ENCODE data around the gene MYH6.
"Not testable (repeated sequence)": the region's sequence is repeated elsewhere in the genome, so short reads cannot be mapped to it uniquely, and the experiment has no call there.

Gene MYH6

DNA sequence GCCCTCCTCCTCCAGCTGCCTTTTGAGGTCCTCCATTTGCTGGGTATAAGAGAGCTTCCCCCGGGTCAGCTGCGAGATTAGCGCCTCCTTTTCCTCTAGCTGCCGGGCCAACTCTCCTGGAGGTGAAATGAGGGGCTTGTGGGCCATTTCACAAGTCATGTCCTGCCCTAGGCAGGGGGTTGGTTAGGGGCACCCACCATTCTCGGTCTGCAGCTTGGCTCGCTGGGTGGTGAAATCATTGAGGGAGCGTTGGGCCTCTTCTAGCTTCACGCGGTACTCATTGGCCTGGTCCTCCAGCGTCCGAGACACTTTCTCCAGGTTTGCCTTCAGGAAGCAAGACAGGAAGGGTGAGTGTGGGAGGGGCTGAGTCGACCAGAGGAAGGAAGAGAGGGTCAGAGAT lies 18.7 kb downstream of the MYH6 start:
- DNase-seq: no peak

DNA sequence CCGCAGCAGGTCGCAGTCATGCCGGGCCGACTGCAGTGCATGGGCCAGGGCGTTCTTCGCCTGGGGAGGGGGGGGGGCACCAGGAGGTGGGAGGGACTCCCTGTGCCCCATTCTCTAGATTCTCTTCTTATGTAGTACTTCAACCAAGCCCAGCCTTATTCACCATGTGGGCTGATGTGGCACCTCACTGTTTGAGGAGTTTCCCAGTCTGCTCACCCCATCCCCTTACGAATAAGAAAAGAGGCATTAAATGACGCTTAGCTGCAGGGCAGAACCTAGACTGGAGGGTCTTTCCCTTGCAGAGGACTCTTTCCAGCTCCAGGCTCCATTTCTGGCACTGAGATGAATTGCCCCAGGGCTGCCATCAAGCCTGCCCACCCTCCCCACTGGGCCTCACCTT lies 19.1 kb downstream of the MYH6 start:
- DNase-seq: no peak

DNA sequence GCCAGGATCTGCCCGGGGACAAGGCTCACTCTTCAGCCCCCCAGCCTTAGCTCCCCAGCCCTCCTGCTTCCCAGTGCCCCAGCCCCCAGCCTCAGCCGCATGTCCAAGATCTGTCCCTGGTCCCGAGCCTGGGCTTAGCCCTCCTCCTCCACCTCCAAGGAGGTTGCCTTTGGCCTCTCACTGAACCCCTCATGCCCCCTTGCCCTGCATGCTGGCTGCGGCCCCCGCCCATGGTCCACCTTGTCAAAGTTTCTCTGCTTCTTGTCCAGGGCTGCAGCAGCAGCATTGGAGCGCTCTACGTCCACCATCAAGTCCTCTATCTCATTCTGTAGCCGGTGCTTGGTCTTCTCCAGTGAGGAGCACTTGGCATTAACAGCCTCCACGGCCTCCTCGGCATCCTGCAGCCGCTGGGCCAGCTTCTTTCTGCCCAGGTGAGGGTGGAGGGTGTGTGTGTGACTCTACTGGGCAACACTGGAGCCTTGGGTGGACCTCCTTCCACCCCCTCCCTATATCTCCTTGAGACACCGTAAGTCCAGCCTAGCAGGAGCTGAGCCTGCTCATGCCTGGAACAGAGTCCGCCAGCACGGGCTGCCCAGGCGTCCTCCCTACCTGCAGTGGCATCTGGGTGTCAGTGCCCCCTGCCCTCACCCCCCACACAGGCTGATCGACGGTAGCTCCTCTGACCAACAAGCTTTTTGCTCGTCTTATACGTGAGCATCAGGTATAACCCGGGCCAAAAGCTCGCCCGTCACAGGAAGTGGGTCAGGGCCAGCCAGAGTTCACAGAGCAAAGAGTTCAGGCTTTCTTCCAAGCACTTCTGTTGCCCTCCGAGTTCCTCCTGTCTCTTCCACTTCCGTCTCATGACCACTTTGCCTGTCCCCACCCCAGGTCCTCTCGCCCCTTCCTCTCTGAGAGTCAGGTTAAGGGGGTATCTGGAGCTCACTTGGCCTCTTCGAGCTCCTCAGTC lies 19.9 kb downstream of the MYH6 start:
- no peak for DNase-seq

DNA sequence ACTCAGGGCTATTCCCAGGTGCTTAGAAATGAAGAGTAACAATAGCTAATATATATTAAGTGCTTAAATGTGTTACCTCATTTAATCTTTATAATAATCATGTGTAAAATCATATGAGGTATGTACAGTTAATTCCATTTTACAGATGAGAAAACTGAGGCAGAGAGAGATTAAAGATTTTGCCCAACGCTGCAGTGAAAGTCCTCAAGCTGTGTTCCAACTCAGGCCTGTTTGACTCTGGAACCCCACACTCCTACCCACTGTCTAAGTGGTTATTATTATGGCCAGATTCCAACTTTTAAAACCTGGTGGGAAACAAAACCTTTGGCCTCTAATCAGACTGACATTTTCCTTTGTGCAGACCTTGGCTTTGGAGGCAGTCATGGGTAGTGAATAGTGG lies 21.1 kb downstream of the MYH6 start:
- no peak for DNase-seq

DNA sequence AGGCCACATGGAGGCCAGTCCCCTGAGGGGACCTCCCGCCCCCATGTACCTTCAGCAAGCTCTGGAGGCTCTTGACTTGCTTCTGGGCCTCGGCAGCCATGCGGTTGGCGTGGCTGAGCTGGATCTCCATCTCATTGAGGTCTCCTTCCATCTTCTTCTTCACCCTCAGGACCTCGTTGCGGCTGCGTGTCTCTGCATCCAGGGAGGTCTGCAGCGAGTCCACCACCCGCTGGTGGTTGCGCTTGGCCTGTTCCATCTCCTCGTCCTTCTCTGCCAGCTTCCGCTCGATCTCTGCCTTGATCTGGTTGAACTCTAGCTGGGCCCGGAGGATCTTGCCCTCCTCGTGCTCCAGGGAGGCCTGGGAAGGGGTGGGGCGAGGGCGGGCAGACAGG lies 21.8 kb downstream of the MYH6 start:
- not testable (repeated sequence) for DNase-seq

DNA sequence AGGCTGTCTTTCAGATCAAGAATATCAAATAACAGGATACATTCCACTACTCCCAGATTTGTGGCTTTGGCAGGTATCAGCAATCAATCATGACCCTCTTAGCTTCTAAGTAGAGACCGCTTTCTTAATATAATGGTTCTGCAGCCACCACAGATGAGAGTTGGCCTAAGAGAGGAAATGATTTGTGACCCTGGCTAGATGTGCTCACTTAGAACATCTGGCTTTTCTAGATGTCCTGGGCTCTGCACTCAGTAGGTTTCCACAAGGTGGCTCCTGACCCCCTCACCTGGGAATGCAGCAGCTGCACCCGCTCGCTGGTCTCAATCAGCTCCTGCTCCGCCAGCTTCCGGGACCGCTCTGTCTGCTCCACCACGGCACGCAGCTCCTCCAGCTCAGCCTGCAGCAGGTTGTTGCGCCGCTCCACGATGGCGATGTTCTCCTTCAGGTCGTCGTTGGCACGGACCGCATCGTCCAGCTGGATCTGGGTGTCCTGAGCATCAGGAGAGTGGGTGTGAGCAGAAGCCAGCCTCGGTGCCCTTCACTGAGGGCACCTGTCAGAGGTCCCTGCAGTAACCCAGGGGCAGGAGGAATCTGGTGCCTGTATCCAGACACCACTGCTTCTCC lies 22.3 kb downstream of the MYH6 start:
- DNase-seq: no peak

DNA sequence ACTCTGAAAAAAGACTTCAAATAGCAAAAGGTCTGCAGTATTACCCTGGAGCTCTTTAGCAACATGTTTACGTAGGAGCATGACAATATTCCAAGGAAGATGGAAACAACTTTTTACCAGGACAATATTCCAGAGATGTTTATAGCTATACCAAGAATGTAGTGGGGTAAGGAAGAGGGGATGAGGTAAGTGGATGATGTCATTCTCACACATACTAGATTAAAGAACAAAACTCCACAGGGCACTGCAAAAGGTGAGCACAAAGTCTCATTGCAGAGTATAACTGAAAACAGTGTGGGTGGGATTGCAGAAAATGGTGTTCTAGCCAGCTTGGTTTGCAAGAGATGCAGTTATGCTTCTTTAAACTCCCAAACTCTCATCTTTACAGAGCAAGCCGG lies 22.8 kb downstream of the MYH6 start:
- no peak for DNase-seq

DNA sequence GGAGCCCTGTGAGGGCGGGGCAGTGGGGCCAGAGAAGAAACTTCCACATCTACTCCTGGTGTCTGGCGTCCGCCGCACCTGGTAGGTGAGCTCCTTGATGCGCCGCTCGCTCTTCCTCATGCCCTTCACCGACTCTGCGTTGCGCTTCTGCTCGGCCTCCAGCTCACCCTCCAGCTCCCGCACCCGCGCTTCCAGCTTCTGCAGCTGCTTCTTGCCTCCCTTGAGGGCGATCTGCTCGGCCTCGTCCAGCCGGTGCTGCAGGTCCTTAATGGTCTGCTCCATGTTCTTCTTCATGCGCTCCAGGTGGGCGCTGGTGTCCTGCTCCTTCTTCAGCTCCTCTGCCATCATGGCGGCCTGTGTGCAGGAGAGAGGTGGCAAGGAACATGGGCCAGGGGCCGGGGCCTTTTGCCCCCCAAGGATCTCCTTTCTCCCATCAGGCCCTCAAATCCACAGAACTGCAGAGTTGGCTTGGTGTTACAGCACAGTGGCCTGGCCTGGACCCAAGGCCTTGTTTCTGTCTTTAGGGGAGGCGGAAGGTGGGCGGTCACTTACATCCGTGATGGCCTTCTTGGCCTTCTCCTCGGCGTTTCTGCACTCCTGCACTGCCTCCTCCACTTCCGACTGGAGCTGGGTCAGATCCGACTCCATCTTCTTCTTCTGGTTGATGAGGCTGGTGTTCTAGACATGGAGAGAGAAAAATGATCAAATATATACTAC lies 23.6 kb downstream of the MYH6 start:
- no peak for DNase-seq

DNA sequence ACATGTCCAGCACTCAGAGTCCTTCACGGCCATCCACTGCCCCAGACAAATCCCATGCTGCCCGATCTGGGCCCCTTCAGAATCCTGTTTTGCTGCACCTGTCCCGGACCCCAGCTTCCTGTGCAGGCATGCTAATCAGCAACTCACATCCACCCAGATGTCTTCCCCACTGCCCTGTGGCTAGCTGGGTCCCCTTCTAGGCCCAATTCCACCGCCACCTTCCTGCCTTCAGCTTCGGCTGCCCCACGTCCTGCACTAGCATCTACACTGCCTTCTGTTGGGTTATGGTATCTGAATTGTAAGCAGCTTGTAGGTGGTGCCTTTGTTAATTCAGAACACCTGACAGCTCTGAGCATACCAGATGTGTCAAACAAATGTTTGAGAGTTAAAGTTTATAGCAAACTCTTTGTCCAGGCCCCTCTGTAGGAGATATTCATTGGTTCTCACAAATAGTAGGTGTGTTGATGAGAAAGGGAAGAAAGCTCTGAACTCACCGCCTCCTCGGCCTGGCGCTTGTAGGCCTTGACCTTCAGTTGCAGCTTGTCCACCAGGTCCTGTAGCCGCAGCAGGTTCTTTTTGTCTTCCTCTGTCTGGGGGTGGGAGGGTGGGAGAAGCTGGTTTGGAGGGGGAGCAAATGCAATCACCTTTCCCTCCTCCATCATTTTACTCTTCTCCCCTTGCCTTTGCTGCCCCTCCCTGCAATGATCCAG lies 25.2 kb downstream of the MYH6 start:
- DNase-seq: no peak

DNA sequence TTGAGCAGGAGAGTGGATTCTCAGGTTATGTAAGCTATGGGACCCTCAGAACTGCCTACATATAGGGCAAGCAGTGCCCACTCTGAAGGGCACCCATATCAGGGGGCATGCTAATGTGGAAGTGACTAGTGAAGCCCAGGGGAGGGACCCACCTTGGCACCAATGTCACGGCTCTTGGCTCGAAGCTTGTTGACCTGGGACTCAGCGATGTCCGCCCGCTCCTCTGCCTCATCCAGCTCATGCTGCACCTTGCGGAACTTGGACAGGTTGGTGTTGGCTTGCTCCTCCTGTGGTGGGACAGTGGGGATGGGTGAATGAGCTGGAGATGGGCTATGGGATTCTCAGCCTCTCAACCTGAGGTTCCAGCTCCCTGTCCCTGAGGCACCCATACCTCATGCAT lies 25.8 kb downstream of the MYH6 start:
- no peak for DNase-seq

DNA sequence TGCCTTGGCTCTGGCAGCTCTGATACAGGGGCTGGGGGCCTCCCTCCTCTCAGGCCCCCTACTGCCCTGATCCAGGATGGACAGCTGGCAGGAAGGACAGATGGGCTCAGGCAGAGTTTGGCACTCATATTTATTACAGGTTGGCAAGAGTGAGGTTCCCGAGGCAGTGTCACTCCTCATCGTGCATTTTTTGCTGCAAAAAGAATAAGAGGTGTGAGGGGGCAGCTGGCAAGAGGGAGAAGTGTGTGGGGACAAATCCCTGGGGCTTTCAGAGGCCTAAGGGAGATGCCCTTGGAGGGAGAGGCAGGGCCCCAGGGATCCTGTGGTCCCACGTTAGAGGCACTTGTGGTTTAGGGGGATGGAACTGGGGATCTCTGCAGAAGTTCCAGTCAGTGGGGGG lies 26.2 kb downstream of the MYH6 start:
- DNase-seq: no peak

DNA sequence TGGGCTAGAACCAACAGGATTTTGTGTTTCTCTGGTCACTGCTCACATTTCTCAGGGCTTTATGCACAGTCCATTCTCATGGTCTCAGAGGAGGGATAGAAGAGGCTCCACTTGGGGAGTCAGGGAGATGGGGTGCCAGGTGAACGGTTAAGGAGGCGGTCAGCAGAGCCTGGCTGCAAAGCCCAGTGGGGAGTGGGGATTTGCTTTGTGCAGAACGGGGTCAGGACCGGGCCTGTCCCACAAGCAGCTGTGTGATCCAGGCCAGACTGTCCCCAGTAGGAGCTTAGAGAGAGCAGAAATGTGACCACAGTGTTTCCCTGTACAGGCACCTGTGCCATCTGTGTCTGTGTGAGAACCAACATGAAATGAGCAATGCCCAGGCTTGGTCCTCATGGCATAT lies 27.1 kb downstream of the MYH6 start:
- DNase-seq: no peak

DNA sequence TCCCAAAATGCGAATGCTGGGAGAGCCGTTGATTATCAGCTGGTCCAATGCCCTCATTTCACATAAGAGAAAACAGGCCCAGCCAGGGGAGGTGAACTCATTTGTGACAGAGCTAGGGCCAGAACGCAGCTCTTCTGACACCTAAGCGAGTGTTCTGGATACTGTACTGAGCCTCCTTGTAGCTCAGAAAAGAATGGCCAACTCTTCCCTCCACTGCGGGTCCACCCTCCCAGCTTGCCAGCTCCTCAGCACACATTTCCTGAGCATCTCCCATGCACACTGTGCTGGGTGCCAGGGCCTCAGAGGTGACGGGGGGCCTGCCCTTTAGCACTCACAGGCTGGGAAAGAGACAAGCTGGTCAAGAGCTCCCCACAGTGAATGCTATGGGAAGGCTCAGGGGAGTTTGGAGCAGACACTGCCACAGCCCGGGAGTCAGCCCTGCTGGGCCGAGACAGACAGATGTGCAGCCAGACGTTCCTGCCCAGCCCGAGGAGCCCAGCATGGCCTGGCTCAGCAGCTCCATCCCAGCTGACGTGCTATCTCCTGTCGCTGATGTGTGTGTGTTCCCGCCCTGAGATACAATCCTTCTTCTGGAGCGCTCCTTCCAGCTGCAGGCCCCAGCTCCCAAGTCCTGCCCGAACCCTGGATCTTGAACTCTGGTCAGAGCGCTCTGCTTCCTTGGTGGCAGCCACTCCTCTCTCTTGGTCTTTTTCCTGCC lies 27.7 kb downstream of the MYH6 start:
- no peak for DNase-seq

DNA sequence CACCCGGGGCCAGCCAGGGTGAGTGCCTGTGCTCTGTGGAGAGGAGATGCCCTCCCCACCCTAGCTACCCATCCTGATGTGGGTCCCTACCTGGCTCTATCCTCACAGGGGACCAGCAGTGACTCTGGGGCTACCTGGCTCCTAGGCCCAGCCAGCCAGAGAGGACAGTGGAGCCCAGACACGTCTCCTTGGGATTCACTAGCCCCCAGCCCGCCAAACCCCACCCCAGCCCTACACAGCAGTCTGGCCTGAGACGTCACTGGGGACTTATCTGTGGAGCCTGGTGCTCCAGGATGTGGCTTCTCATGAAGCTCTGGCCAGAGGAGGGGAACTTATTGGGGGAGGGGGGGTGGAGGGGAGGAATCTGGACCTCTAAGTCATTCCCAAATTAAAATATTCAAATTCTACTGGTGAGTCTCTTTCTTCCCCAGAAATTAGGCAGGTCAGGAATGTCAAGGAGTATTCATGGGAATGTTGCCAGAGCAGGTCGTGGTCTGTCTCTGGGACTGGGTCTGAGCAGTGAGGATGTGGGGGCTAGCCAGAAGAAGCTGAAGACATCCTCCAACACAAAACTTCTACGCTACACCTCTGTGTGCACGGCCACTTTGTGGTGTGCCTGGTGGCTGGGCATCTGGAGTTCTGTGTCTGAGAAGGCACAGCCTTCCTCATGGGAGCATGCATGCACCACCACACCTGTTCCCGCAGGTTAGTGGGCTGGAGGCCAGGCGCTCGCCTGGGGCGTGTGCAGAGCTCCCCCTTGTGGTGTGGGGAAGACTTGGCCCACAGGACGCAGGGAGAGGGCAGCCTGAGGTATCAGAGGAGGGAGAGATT lies 28.5 kb downstream of the MYH6 start:
- peak; percentile 29 to 67 for DNase-seq

DNA sequence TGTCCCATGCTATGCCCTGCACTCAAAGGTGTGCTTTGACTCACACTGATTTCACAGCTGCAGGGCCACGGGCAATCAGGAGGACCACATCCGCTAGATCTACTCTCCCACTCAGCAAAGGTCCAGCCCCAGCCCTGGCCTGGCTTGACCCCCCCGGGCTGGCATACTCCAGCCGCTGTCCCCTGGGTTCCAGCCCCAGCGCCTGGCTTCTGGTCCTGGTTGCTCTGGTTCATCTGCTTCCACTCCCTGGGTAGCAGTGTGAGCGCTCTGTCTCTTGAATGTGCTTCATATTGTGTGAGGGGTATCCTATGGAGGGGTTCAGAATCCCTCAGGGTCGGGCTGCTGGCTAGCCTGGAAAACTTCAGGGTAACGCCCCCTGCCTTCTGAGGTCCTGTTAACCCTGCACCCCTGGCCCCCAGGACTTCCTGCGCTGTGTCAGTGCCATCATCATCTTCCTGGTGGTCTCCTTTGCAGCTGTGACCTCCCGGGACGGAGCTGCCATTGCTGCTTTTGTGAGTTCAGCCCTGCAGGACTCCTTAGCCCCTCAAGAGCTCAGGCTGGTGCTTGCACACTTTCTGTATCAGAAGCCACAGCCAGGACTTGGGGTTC lies 29.4 kb downstream of the MYH6 start:
- no peak for DNase-seq

DNA sequence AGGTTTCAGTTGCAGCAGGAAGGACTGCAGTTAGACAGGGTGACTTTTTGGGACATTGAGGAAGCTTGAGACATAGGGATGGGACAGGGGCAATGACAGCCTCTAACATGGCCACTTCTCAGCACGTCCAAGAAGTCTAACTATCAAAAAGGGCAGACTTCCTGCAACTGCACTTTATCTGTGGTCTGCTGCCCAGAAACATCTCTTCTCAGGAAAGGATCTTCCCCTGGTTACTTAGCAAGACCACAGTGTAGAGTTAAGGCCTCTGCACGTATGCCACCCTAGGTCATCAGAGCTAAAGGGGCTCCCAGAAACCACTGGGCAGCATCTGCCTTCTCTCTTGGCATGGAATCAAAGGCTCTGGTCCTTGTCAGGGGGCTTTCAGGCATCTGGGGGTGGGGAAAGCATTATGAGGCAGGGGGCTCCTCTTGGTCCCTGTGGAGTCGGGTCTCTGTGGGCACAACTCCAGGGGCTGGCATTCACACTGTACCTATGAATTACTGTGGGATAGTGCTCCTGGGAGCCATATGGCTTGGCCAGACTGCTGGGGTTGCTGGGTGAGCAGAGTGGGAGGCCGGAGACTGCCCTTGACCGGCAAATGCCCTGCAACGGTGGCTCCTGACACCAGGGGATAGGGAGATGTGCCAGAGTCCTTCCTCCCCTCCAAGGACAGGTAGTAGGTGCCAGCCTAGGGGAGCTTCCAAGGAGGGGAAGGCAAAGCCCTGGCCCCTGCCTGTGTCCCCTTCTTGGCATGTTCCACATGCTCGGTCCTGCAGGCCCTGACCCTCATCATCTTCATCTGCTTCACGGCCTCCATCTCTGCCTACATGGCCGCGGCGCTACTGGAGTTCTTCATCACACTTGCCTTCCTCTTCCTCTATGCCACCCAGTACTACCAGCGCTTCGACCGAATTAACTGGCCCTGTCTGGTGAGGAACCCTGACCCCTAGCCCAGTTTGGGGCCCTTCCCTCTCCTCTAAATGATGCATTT lies 30.2 kb downstream of the MYH6 start:
- no peak for DNase-seq

DNA sequence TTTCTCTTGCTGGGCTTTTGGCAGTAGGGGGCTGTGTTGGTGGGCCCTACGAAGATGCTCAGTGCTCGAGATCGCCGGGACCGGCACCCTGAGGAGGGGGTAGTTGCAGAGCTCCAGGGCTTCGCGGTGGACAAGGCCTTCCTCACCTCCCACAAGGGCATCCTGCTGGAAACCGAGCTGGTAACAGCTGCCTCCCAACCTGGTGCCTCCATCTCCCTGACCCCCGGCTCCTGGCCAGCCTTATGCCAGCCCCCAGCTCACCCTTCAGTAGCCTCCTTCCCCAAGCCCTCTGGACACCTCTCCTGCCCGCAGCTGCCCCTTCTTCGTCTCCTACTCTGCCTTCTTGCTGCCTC lies 30.9 kb downstream of the MYH6 start:
- no peak for DNase-seq

DNA sequence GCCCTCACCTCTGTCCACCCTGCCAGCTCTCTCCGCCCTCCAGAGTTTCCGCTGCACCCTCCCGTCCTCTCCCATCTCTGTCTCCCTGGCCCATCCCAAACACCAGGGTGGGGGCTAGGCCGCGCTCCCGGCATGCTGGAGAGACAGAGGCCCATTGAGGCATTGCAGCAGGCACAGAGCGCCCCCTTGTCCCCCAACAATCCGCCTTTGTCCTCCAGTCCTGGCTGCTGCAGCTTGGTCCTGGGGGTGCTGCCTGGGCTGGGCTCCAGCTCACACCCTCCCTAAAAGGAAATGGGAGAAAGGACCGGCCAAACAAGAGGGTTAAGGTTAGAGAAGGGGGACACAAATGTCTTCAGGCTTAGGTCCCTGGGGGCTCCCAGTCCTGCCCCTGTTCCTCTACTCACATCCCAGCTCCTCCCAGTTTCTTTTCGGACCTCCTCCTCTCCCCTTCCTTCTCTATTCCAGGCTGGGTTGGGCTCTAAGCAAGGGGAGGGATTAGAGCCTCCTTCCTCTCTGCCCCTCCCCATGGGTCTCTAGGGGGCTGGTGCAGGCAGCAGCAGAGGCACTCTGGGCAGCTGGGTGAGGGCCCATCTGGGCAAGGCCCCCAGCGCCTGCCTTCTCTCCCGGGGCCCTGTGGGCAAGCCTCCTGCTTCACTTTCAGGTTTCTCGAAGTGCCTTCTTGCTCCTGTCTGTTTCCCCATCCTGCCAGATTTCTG lies 31.4 kb downstream of the MYH6 start, which contains the start of gene CMTM5:
CMTM5 (plus strand) TSS at position 565 of the 716 bp plus-strand sequence. CDS start 206 bp downstream, outside the sequence.
- no peak for DNase-seq

Measured in SHP77 (cell line).